Measurements from ENCODE around the gene MRPS30.

DNA sequence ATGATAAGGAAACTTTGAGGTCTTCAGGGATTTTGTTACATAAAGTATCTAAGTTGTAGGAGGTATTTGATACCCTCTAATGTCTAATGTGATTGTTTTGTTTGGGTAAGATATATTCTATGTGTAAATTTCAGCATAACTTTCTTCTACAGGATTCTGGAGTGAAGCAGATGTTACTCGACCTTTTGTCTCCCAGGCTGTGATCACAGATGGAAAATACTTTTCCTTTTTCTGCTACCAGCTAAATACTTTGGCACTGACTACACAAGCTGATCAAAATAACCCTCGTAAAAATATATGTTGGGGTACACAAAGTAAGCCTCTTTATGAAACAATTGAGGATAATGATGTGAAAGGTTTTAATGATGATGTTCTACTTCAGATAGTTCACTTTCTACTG lies 6.0 kb downstream of the MRPS30 start:
- TF ChIP-seq, protein P1, sequence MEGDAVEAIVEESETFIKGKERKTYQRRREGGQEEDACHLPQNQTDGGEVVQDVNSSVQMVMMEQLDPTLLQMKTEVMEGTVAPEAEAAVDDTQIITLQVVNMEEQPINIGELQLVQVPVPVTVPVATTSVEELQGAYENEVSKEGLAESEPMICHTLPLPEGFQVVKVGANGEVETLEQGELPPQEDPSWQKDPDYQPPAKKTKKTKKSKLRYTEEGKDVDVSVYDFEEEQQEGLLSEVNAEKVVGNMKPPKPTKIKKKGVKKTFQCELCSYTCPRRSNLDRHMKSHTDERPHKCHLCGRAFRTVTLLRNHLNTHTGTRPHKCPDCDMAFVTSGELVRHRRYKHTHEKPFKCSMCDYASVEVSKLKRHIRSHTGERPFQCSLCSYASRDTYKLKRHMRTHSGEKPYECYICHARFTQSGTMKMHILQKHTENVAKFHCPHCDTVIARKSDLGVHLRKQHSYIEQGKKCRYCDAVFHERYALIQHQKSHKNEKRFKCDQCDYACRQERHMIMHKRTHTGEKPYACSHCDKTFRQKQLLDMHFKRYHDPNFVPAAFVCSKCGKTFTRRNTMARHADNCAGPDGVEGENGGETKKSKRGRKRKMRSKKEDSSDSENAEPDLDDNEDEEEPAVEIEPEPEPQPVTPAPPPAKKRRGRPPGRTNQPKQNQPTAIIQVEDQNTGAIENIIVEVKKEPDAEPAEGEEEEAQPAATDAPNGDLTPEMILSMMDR (conservative IDR thresholded peaks at IDR 0.05 in 1 of 2, IDR thresholded peaks at IDR 0.05 in 1 of 2; ENCODE audit: extremely low read depth in 1 of 2, insufficient read depth in 1 of 2, low read depth in 1 of 2, low read length in 2 of 2), result no peak
- TF ChIP-seq EZH2 (IDR thresholded peaks at IDR 0.05; ENCODE audit: borderline replicate concordance, low read length), result no peak
